Endothelial cell of umbilical vein (primary cell): ENCODE data around the gene TPM2. TPM values are rescaled to one million over a fixed set of nuclear protein-coding genes. Genes with fewer than 3 reads are reported as not detected.

Source experiments
- BruUV-seq: library from RNA; stranded (reverse); fragments of 400-500 nt; replicated peaks from 2 replicates; lab custom pipeline; 2021; lab: Mats Ljungman, UMichigan
- CTCF ChIA-PET: fragments of 300-600, 350-600 bp; sonication (Branson Sonifier 250); formaldehyde crosslinking; loops from one replicate; lab custom pipeline; 2021; ENCODE audit warnings: antibody characterized with exemption, inconsistent platforms; lab: Charles Lee
- POLR2A ChIA-PET: fragments of 300-600, 350-600 bp; sonication (Branson Sonifier 250); formaldehyde crosslinking; loops from one replicate; lab custom pipeline; 2021; ENCODE audit warnings: antibody characterized with exemption, inconsistent platforms; lab: Charles Lee
- DNase-seq: peaks from one replicate; pipeline ENCODE4 v3.0.0-alpha.2; 2011; ENCODE audit warnings: low read depth, low spot score
- FAIRE-seq: peaks from 2 replicates; lab custom pipeline; 2011; peaks lifted over from hg19 to GRCh38; lab: Jason Lieb, UNC
- H2AFZ ChIP-seq: 2 replicates; pipeline ENCODE4 v1.6.0; 2012; ENCODE audit warnings: low read depth, low read length, control low read depth, inconsistent platforms
- H3K27ac ChIP-seq: 2 replicates; pipeline ENCODE4 v1.5.1; 2011; ENCODE audit warnings: low read depth, mild to moderate bottlenecking, control low read depth, low read length, moderate library complexity; ENCODE audit not compliant: insufficient read depth
- H3K27me3 ChIP-seq, 2 experiments: 2 replicates each; pipeline versions ENCODE4 v1.6.0 to v1.6.1; 2011; ENCODE audit warnings: low read length in 2 of 2, mixed read lengths in 1 of 2; ENCODE audit not compliant: control insufficient read depth in 2 of 2, insufficient read depth in 2 of 2
- H3K36me3 ChIP-seq, 2 experiments: 2 replicates in 1 of 2; 3 replicates in 1 of 2; pipeline ENCODE4 v1.5.1; 2011; ENCODE audit warnings: low read length in 2 of 2, mild to moderate bottlenecking in 1 of 2, moderate library complexity in 1 of 2; ENCODE audit not compliant: control insufficient read depth in 2 of 2, insufficient read depth in 2 of 2; ENCODE audit errors: extremely low read depth in 1 of 2
- H3K4me1 ChIP-seq: 3 replicates; pipeline ENCODE4 v1.5.1; 2011; ENCODE audit warnings: mild to moderate bottlenecking, low read length; ENCODE audit not compliant: control insufficient read depth, insufficient read depth; ENCODE audit errors: extremely low read depth
- H3K4me2 ChIP-seq: 2 replicates; pipeline ENCODE4 v1.6.1; 2011; ENCODE audit warnings: low read length, control low read depth, mixed read lengths; ENCODE audit not compliant: insufficient read depth
- H3K4me3 ChIP-seq, 3 experiments: fragments of 200-600 bp in 1 of 3; sonication (generic), shearing (Covaris generic) in 1 of 3; replicated peaks in 1 of 3; 2 replicates each; pipeline ENCODE4 v1.5.1; 2011 to 2016; ENCODE audit warnings: control low read depth in 3 of 3, low read length in 3 of 3, mild to moderate bottlenecking in 2 of 3, inconsistent platforms in 1 of 3, low read depth in 1 of 3, moderate library complexity in 1 of 3; ENCODE audit not compliant: insufficient read depth in 1 of 3
- H3K79me2 ChIP-seq: 2 replicates; pipeline ENCODE4 v1.6.0; 2012; ENCODE audit warnings: low read length, inconsistent platforms; ENCODE audit not compliant: control insufficient read depth, insufficient read depth
- H3K9ac ChIP-seq: replicated peaks from 2 replicates; pipeline ENCODE3; 2011; ENCODE audit warnings: low read length, control low read depth; ENCODE audit not compliant: insufficient read depth; ENCODE audit errors: extremely low read depth
- H3K9me1 ChIP-seq: replicated peaks from 3 replicates; pipeline ENCODE4 v1.6.0; 2011; ENCODE audit warnings: mild to moderate bottlenecking, low read length; ENCODE audit not compliant: control insufficient read depth, insufficient read depth; ENCODE audit errors: extremely low read depth
- H3K9me3 ChIP-seq: replicated peaks from 2 replicates; pipeline ENCODE4 v1.5.1; 2012; ENCODE audit warnings: low read length, inconsistent platforms; ENCODE audit not compliant: control insufficient read depth, insufficient read depth
- H4K20me1 ChIP-seq: replicated peaks from 2 replicates; pipeline ENCODE3; 2011; ENCODE audit warnings: mild to moderate bottlenecking, low read length; ENCODE audit not compliant: control insufficient read depth, insufficient read depth; ENCODE audit errors: extremely low read depth
- EZH2 ChIP-seq: IDR thresholded peaks from 2 replicates; pipeline ENCODE4 v1.6.1; 2012; ENCODE audit warnings: borderline replicate concordance, low read depth, mild to moderate bottlenecking, moderate library complexity, low read length, inconsistent platforms; ENCODE audit not compliant: severe bottlenecking
- JUN ChIP-seq: IDR thresholded peaks from 2 replicates; pipeline ENCODE4 v1.6.1; 2011; ENCODE audit warnings: borderline replicate concordance, low read depth; ENCODE audit not compliant: insufficient read length, insufficient read depth
- MAX ChIP-seq: IDR thresholded peaks from 2 replicates; pipeline ENCODE4 v1.6.1; 2011; ENCODE audit not compliant: insufficient read depth, insufficient read length
- POLR2AphosphoS5 ChIP-seq: IDR thresholded peaks from 2 replicates; pipeline ENCODE4 v1.6.1; 2012; ENCODE audit warnings: low read depth, mild to moderate bottlenecking, control low read depth, low read length, moderate library complexity; ENCODE audit not compliant: insufficient read depth
- dilution Hi-C: fragments of 300-500 bp; cut with MboI; formaldehyde crosslinking; loops from one replicate; pipeline ENCODE4 v1.15.0; 2019; ENCODE audit warnings: low sequenced_read_pairs; ENCODE audit not compliant: extremely low pct_ligation_motif_present
- intact Hi-C: fragments of 100-400 bp; cut with micrococcal nuclease; formaldehyde crosslinking; loops from one replicate; pipeline ENCODE4 v1.10.0; 2022
- polyA plus RNA-seq, 4 experiments: library from polyadenylated mRNA; depleted of rRNA in 3 of 4; stranded (reverse) in 3 of 4; unstranded in 1 of 4; fragments of >200 nt; gene quantifications; 2 replicates each; pipeline versions ENCODE4 v1.2.1 to v1.2.3, GENCODE V29; 2011 to 2012; ENCODE audit warnings: missing spikeins in 1 of 4
- total RNA-seq: library from RNA; stranded (reverse); gene quantifications from 2 replicates; pipeline ENCODE4 v1.2.3, GENCODE V29; 2021

The TPM2 gene
- total and polyA plus RNA-seq, 2 donors (not counting 3 experiments of a cell fraction or from before 2014, with no cell fraction given), result 144 to 279 TPM

- FAIRE-seq (no peak), DNase-seq (no peak)
- CTCF ChIA-PET, result interaction anchor here (0.9 to 1.5 kb wide), 3 partner anchors 15 to 24 kb away, joined by 3 to 5 read pairs (median 3); no protein-coding TSS in a partner anchor
- Histone ChIP-seq H3K27ac (no peak overlapping the region), H3K9me3 (no peaks in the 10 kb centered on the region), H3K9ac (no peak overlapping the region), H4K20me1 (no peaks in the 10 kb centered on the region), H3K27me3 (no peaks in the 10 kb centered on the region), H3K36me3 (peaks cover 67 to 74% of the 10 kb centered on the region in 2 experiments), H3K4me3 (no peak overlapping the region), H2AFZ (no peak overlapping the region), H3K4me1 (no peaks in the 10 kb centered on the region), H3K4me2 (no peak overlapping the region), H3K79me2 (no peaks in the 10 kb centered on the region), H3K9me1 (no peaks in the 10 kb centered on the region)
- TF ChIP-seq MAX (no peak), EZH2 (no peak), JUN (no peak), POLR2AphosphoS5 (no peak)
- intact Hi-C loops, result no loop called here
- BruUV-seq, result no TSS peak
- POLR2A ChIA-PET, result interaction anchor here (0.7 kb wide), 1 partner anchor 22 kb away, joined by 3 read pairs; no protein-coding TSS in a partner anchor
- dilution Hi-C loops, result no loop called here
Observed at GRCh38 chr9:35712762-35713400, 23.2 kb upstream of the TPM2 start.
